ENCODE measurements around the gene ASTN2.

Gene ASTN2

DNA sequence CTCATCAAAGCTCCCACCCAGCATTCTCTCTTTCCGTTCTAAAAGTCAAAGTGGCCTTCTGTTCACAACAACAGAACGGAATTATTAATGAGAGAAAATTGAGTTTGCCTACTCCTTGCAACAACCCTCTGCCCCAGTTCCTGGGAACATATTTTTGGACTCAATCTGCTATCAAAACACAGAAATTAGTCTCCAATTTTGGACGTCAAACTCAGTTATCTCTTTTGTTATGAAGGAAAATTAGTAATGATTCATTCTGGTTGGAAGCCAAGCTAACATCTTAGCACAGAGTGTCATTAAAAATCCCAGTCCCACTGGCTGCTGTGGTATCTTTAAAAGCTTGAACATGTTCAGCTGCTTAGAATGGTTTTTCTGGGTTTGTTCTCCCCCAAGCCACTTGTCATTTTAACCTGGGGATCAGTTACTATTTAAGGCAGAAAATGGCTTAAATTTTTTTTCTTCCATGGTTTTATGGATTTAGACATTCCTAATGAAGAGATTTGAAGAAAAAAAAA lies 384.5 kb downstream of the ASTN2 start:
- TF ChIP-seq, protein P1, sequence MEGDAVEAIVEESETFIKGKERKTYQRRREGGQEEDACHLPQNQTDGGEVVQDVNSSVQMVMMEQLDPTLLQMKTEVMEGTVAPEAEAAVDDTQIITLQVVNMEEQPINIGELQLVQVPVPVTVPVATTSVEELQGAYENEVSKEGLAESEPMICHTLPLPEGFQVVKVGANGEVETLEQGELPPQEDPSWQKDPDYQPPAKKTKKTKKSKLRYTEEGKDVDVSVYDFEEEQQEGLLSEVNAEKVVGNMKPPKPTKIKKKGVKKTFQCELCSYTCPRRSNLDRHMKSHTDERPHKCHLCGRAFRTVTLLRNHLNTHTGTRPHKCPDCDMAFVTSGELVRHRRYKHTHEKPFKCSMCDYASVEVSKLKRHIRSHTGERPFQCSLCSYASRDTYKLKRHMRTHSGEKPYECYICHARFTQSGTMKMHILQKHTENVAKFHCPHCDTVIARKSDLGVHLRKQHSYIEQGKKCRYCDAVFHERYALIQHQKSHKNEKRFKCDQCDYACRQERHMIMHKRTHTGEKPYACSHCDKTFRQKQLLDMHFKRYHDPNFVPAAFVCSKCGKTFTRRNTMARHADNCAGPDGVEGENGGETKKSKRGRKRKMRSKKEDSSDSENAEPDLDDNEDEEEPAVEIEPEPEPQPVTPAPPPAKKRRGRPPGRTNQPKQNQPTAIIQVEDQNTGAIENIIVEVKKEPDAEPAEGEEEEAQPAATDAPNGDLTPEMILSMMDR (IDR thresholded peaks at IDR 0.05): no peak
- no peak overlapping the region for H3K4me3 ChIP-seq
- DNase-seq (ENCODE audit: low spot score): no peak
- no peak overlapping the region for H3K27ac ChIP-seq

DNA sequence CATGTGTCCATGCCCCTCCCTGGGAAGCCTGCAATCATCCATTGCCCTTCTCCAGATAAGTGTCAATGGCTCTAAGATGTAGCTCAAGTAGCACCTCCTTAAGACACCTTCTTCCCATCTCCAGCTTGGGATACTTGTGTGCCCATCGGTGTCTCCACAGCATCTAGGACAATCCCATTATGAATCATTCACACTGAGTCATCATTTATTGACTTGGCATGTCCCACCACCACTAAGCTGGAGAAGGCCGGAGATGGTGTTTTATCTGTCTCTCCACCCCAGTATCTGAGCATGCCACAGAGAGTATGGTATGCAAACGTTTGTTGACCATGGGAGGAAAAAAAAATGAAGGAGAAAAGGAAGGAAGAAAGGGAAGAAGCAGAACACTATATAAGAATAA lies 385.5 kb downstream of the ASTN2 start:
- H3K4me3 ChIP-seq: no peak overlapping the region
- TF ChIP-seq, protein P1 (IDR thresholded peaks at IDR 0.05): no peak
- no peak for DNase-seq (ENCODE audit: low spot score)
- no peak overlapping the region for H3K27ac ChIP-seq

DNA sequence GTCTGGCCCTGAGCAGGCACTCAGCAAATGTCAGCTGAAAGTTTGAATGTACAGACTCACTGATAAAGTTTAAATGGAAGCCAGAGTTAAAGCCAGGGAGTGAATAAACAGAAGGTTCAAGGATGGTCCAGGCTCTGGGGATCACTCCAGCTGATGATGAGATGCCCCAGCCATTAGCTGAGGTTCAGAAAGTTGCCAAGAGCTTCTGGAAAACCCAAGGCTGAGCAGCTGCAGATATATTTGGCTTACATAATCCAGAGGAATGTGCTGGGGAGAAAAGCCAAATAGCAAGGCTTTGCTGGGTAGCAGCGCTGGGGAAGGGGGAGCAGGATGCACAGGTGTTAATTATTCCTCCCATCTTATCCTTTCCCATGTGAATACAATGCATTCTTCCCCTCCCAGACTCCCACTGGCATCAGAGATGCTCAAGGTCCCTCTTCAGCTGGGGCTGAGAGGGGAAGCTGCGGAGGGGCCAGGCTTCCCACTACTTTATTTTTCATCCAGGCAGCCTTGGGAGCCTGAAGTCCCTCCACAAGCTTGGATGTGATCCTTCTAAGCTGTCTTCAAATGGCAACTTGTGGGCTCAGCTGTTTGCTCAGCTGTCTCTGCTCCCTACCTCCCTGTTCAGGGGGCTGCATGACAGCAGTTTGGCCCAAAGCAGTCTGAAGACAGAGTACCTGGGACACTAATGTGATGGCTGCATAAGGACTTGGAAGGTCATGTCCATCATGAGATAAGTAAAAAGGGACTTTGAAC lies 386.6 kb downstream of the ASTN2 start:
- DNase-seq (ENCODE audit: low spot score): no peak
- H3K4me3 ChIP-seq: no peak overlapping the region

DNA sequence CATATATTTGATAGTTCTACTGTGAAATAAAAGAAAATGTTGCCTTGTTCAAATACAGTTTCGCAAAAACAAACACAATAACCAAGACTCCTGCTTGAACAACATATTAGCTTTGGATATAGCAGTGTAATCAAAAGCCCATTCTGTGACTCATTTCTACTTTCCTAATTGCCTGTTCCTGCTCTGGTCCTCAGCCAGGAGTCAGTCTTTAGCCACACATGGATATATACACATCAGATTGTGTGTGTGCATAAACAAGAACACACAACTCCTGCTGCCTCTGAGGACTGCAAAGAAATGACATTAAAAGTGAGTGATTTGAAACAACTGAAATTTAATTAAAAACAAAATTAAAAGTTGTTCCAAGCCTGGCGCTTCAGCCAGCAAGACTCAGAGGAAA lies 393.0 kb downstream of the ASTN2 start:
- no peak overlapping the region for H3K27ac ChIP-seq
- TF ChIP-seq, protein P1 (IDR thresholded peaks at IDR 0.05): no peak
- H3K4me3 ChIP-seq: no peak overlapping the region
- no peak for DNase-seq (ENCODE audit: low spot score)

More for the DNA sequence above, 386.6 kb downstream of the ASTN2 start:
- no peak overlapping the region for H3K27ac ChIP-seq
- TF ChIP-seq, protein P1 (IDR thresholded peaks at IDR 0.05): no peak

DNA sequence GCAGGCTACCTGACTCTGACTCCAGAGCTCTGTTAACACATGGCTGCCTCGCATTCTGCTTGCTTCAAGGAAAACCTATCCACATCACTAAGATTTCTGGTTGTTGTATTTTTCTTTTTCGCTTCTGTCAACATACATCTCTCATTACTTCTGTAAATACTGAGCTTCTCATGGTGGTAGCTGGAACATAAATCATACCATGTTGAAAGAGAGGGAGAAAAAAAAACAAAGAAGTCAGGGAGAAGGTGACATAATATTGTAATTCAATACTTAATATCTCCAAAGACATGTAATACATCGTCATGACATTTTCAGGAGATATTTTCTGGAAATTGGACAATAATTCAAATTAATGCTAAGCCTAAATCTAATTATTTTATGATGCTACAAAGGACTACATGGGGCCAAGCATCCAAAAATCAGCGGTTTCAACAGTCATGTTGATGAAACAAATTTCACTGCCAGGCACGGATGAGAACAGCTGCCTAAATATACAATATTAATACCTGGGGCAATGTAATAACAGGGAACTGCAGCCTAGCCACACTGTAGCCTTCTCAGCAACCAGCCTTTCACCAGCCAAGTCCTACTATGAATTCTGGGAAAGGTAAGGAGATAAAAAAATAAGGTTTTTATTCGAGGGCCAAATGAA lies 395.8 kb downstream of the ASTN2 start:
- TF ChIP-seq, protein P1 (IDR thresholded peaks at IDR 0.05): no peak
- no peak for DNase-seq (ENCODE audit: low spot score)
- Histone ChIP-seq H3K4me3 (no peak overlapping the region), H3K27ac (no peak overlapping the region)

DNA sequence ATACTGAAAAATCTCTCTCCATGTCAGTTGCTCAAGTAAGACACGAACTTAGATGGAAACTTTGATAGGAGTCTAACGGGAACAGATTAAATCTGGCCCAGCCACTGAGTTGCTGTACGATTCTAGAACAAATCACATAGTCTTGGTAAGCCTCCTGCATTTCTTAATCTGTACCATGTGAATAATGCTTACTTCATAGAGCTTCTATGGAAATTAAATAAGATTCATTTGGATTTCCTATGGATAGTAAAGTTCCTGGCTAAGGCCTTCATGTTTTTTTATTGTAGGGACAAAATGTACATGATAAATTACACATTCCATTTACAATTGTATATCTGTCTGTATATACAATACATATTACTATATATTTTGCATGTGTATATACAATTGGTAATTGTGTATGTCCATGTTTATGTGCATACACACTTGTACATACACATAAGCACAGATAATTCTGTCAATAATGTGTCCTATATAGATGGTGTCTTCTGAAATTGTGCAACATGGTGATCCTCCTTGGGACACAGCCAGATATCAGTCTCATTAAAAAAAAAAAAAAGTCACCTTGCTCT lies 397.4 kb downstream of the ASTN2 start:
- DNase-seq (ENCODE audit: low spot score): no peak
- Histone ChIP-seq H3K27ac (no peak overlapping the region), H3K4me3 (no peak overlapping the region)
- TF ChIP-seq, protein P1 (IDR thresholded peaks at IDR 0.05): no peak
